ENCODE measurements around the gene GNPDA1.

Gene GNPDA1

DNA sequence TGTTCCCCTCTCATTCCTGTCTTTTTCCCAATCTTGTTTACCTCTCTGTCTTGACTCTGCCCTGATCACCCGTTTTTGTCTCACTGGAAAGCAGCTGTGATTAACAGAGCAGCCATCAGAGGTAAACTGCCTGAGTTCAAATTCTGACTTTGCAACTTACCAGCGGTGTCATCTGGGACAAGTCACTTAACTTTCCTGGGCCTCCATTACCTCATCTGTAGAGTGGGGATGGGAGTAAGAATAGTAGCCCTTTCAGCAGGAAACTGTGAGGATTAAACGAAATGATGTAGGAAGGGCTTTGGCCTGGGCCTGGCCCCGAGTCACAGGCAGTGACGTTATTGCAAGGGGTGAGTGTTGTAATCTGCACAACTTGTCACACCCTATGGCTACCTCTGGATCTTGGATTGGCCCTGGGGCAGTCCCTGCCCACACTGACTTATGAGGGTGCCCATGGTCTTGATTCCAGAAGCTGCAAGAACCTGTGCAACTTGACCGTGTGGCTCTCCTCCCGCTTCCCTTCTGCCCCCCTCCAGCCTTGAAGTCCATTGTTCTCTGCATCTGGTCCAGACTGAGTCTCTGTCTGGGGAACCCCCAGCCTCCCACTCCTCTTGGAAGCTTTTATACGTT is 54.2 kb downstream of the GNPDA1 start:
- TF ChIP-seq, protein P1, sequence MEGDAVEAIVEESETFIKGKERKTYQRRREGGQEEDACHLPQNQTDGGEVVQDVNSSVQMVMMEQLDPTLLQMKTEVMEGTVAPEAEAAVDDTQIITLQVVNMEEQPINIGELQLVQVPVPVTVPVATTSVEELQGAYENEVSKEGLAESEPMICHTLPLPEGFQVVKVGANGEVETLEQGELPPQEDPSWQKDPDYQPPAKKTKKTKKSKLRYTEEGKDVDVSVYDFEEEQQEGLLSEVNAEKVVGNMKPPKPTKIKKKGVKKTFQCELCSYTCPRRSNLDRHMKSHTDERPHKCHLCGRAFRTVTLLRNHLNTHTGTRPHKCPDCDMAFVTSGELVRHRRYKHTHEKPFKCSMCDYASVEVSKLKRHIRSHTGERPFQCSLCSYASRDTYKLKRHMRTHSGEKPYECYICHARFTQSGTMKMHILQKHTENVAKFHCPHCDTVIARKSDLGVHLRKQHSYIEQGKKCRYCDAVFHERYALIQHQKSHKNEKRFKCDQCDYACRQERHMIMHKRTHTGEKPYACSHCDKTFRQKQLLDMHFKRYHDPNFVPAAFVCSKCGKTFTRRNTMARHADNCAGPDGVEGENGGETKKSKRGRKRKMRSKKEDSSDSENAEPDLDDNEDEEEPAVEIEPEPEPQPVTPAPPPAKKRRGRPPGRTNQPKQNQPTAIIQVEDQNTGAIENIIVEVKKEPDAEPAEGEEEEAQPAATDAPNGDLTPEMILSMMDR (IDR thresholded peaks at IDR 0.05; ENCODE audit: low read depth, low read length) = no peak
- DNase-seq (ENCODE audit: low read depth, low spot score) = no peak
- no peak overlapping the region for H3K4me3 ChIP-seq (ENCODE audit: low read depth, low read length)
- in situ Hi-C loops (cut with HindIII; ENCODE audit: low sequenced_read_pairs) = no loop called here

DNA sequence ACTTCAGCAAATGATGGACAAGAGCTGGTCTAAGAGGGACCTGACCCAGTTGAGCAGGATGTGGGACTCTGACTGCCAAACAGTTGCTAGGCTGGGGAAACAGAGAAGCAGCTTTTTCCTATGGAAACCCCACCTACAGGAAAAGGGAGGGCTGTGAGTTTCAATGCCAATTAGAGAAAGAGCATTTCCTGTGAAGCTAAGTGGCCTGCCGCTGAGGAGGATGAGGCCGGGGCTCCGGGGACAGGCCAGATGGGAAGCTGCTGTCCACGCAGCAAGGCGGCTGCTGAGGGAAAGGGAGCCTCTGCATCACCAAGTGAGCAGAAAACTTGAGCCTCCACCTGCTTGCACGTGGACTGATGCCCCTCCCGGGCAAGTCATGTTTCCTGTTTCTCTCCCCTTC is 54.7 kb downstream of the GNPDA1 start, which contains the start of gene PCDH12:
PCDH12 (minus strand) TSS at position 90 of the 400 bp plus-strand sequence. CDS start 351 bp downstream, outside the sequence.
- TF ChIP-seq, protein P1 (IDR thresholded peaks at IDR 0.05; ENCODE audit: low read depth, low read length) = no peak
- no peak within 1 kb of the TSS for H3K4me3 ChIP-seq (ENCODE audit: low read depth, low read length)
- no peak for DNase-seq (ENCODE audit: low read depth, low spot score)
- in situ Hi-C loops (cut with HindIII; ENCODE audit: low sequenced_read_pairs) = no loop called here

DNA sequence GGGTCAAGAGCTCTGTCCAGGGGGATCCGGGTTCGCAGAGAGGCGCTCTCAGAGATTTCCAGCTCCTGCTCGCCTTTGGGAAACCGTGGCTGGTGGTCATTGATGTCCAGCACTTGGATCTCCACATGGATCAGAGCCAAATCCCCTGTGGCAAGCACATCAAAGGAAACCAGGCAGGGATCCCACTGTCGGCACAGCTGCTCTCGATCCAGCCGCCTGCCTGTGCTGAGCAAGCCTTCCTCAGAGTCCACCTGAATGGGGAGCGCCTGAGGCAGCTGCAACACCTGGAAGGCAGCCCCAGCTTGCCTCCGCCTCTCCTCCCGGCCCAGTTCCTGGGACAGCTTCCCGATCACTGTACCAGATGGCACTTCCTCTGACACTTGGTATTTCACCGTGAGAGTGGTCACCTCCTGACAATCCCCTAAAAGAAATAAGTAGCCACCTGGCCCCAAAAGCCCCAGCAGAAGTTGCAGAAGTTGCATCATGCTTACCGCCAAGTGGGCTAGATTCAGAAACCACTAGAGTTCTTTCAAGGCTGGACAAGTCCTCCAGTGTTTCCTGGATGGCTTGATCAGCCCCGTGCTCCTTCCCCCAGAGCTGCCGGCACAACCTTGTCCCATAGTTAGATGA is 55.3 kb downstream of the GNPDA1 start:
- in situ Hi-C loops (cut with HindIII; ENCODE audit: low sequenced_read_pairs) = no loop called here
- DNase-seq (ENCODE audit: low read depth, low spot score) = no peak
- no peak overlapping the region for H3K4me3 ChIP-seq (ENCODE audit: low read depth, low read length)
- TF ChIP-seq, protein P1 (IDR thresholded peaks at IDR 0.05; ENCODE audit: low read depth, low read length) = no peak

DNA sequence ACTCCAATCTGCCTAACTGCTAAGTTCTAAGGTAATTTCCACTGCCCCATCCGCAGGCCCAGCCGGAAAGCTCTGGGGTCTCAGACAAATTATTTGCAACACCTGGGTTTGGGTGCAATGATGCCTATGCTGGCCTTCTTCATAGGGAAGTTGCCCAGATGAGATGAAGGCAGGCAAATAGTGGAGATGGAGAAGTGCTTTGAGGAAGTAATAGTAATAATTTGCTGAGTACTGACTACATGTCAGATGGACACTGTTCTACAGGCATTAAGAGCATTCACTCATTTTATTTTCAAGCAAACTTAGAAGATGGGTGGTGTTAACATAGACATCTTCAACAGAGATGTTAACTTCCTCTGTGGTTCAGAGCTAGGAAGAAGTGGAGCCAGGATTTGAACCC is 58.6 kb downstream of the GNPDA1 start:
- TF ChIP-seq, protein P1 (IDR thresholded peaks at IDR 0.05; ENCODE audit: low read depth, low read length) = no peak
- DNase-seq (ENCODE audit: low read depth, low spot score) = no peak
- no peak overlapping the region for H3K4me3 ChIP-seq (ENCODE audit: low read depth, low read length)
- in situ Hi-C loops (cut with HindIII; ENCODE audit: low sequenced_read_pairs) = no loop called here

GRCh38 chr5:141952020-141952419 is 60.8 kb downstream of the GNPDA1 start:
- TF ChIP-seq, protein P1 (IDR thresholded peaks at IDR 0.05; ENCODE audit: low read depth, low read length) = no peak
- DNase-seq (ENCODE audit: low read depth, low spot score) = no peak
- H3K4me3 ChIP-seq (ENCODE audit: low read depth, low read length) = no peak overlapping the region
- in situ Hi-C loops (cut with HindIII; ENCODE audit: low sequenced_read_pairs) = no loop called here

DNA sequence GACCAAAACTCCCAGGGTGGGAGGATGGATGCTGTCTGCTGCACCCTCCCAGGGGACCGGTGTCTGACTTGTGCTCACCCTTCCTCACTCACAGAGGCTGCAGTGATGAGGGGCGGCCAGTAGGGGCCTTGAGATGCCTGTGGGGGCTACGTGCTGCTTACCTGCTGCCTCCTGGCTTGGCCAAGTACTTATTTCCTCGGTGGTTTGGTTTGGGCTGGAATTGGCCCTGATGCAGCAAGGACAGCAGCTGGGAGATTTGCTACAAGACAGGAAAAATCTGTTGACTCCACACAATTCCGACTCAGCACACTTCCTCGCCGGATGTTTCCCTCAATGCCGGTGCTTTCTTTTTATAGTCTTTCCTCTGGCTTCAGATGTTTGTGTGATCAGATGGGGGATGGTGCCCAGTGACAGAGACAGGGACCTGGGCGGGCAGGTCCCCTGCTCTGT is 61.5 kb downstream of the GNPDA1 start:
- TF ChIP-seq, protein P1 (IDR thresholded peaks at IDR 0.05; ENCODE audit: low read depth, low read length) = peak; percentile 63
- in situ Hi-C loops (cut with HindIII; ENCODE audit: low sequenced_read_pairs) = no loop called here

More for the DNA sequence above, 61.5 kb downstream of the GNPDA1 start:
- H3K4me3 ChIP-seq (ENCODE audit: low read depth, low read length) = no peak overlapping the region
- DNase-seq (ENCODE audit: low read depth, low spot score) = no peak

Data from astrocyte of the spinal cord (primary cell).